HEK293 (cell line): ENCODE measurements around the gene KCNT1.

Experiments
- CTCF ChIP-seq: fragments of 450-650 bp; formaldehyde crosslinking; IDR thresholded peaks from 2 replicates; pipeline ENCODE4 v1.5.1; 2016; ENCODE audit warnings: missing biosample characterization, missing genetic modification characterization
- KLF9 ChIP-seq: fragments of 450-650 bp; formaldehyde crosslinking; IDR thresholded peaks from 2 replicates; pipeline ENCODE4 v1.5.1; 2016; ENCODE audit warnings: missing biosample characterization, missing genetic modification characterization, low read depth
- ZBTB10 ChIP-seq: fragments of 450-650 bp; formaldehyde crosslinking; IDR thresholded peaks from 2 replicates; pipeline ENCODE4 v1.5.1; 2016; ENCODE audit warnings: missing biosample characterization, missing genetic modification characterization
- ZNF114 ChIP-seq: fragments of 450-650 bp; formaldehyde crosslinking; IDR thresholded peaks from 2 replicates; pipeline ENCODE4 v1.5.0; 2017; ENCODE audit warnings: missing biosample characterization, missing genetic modification characterization
- ZNF24 ChIP-seq: fragments of 450-650 bp; formaldehyde crosslinking; IDR thresholded peaks from 2 replicates; pipeline ENCODE4 v1.5.1; 2016; ENCODE audit warnings: missing biosample characterization, missing genetic modification characterization
- ZNF274 ChIP-seq, 2 experiments: fragments of 200-500 bp in 1 of 2; fragments of 450-650 bp in 1 of 2; sonication (Bioruptor generic) in 1 of 2; formaldehyde crosslinking in 1 of 2; IDR thresholded peaks; 2 replicates each; pipeline versions ENCODE4 v1.5.1 to v1.6.1; 2014 to 2016; ENCODE audit warnings: borderline replicate concordance in 1 of 2, inconsistent platforms in 1 of 2, low read length in 1 of 2, missing biosample characterization in 1 of 2, missing genetic modification characterization in 1 of 2
- ZNF324 ChIP-seq: fragments of 450-650 bp; formaldehyde crosslinking; IDR thresholded peaks from 2 replicates; pipeline ENCODE4 v1.5.1; 2016; ENCODE audit warnings: missing biosample characterization, missing genetic modification characterization
- ZNF585B ChIP-seq: fragments of 450-650 bp; formaldehyde crosslinking; IDR thresholded peaks from 2 replicates; pipeline ENCODE4 v1.5.1; 2016; ENCODE audit warnings: missing biosample characterization, missing genetic modification characterization
- ZNF830 ChIP-seq: fragments of 450-650 bp; IDR thresholded peaks from 2 replicates; pipeline ENCODE4 v1.5.0; 2018; ENCODE audit warnings: missing biosample characterization, missing genetic modification characterization, low read depth, mild to moderate bottlenecking, moderate library complexity
- ZSCAN4 ChIP-seq: fragments of 450-650 bp; formaldehyde crosslinking; IDR thresholded peaks from 2 replicates; pipeline ENCODE4 v1.5.1; 2017; ENCODE audit warnings: missing biosample characterization, missing genetic modification characterization
- ZSCAN5A ChIP-seq: fragments of 450-650 bp; formaldehyde crosslinking; IDR thresholded peaks from 2 replicates; pipeline ENCODE4 v1.5.1; 2016; ENCODE audit warnings: missing biosample characterization, missing genetic modification characterization

GRCh38 chr9:135657416-135657815 lies 44.6 kb upstream of the KCNT1 start:
- no peak for TF ChIP-seq ZNF585B (tag by site-specific recombination)
- no peak for TF ChIP-seq CTCF
- no peak for TF ChIP-seq ZNF274 (IDR thresholded peaks at IDR 0.05; ENCODE audit: low read length)
- TF ChIP-seq ZNF274 (tag by site-specific recombination; IDR thresholded peaks at IDR 0.05; ENCODE audit: borderline replicate concordance): no peak
- TF ChIP-seq ZNF24 (tag by site-specific recombination): no peak
- no peak for TF ChIP-seq KLF9
- no peak for TF ChIP-seq ZBTB10
- TF ChIP-seq ZNF114 (tag by site-specific recombination): no peak
- no peak for TF ChIP-seq ZSCAN4 (tag by site-specific recombination)
- no peak for TF ChIP-seq ZSCAN5A (tag by site-specific recombination)
- no peak for TF ChIP-seq ZNF324 (tag by site-specific recombination)
- no peak for TF ChIP-seq ZNF830 (tag by site-specific recombination)
